Breast epithelium (tissue), 3 donors: ENCODE results near the gene UCK1.

ENCODE experiments used
- CTCF ChIP-seq, 3 donors: fragments of 450-650 bp; IDR thresholded peaks; one replicate each; pipeline ENCODE4 v1.5.1; 2016 to 2017; ENCODE audit warnings: antibody characterized with exemption in 3 of 3, mild to moderate bottlenecking in 3 of 3, moderate library complexity in 3 of 3
- POLR2AphosphoS5 ChIP-seq, 3 donors: sonication (generic); formaldehyde crosslinking; IDR thresholded peaks; one replicate each; pipeline ENCODE4 v1.6.1; 2017; ENCODE audit warnings: antibody characterized with exemption in 3 of 3

GRCh38 chr9:131500939-131501541, 30.0 kb downstream of the UCK1 start:
- TF ChIP-seq CTCF (IDR thresholded peaks at IDR 0.05) (no peak), POLR2AphosphoS5 (IDR thresholded peaks at IDR 0.05) (no peak)
